Neural progenitor cell (in vitro differentiated cells): Measurements from ENCODE around the gene RAB31. TPM values are rescaled to one million over a fixed set of nuclear protein-coding genes. Genes with fewer than 3 reads are reported as not detected.

Experiments
- DNase-seq: peaks from one replicate; pipeline ENCODE4 v3.0.0-alpha.2; 2016; ENCODE audit warnings: low spot score
- H2AFZ ChIP-seq: fragments of 200-600 bp; sonication (generic); replicated peaks from 2 replicates; pipeline ENCODE4 v1.6.1; 2016; ENCODE audit warnings: antibody characterized with exemption
- H3F3A ChIP-seq: fragments of 200-600 bp; sonication (generic); 2 replicates; pipeline ENCODE4 v1.6.1; 2016; ENCODE audit warnings: antibody characterized with exemption, low read depth
- H3K27ac ChIP-seq: fragments of 200-600 bp; sonication (generic); 2 replicates; pipeline ENCODE4 v1.5.1; 2016; ENCODE audit warnings: mild to moderate bottlenecking
- H3K27me3 ChIP-seq: fragments of 200-600 bp; sonication (generic); 2 replicates; pipeline ENCODE4 v1.6.1; 2016; ENCODE audit warnings: mild to moderate bottlenecking, moderate library complexity
- H3K36me3 ChIP-seq: fragments of 200-600 bp; sonication (generic); 2 replicates; pipeline ENCODE4 v1.5.1; 2016
- H3K4me1 ChIP-seq: fragments of 200-600 bp; sonication (generic); 2 replicates; pipeline ENCODE4 v1.6.1; 2016; ENCODE audit warnings: mixed run types
- H3K4me2 ChIP-seq: fragments of 200-600 bp; sonication (generic); 2 replicates; pipeline ENCODE4 v1.6.1; 2016
- H3K4me3 ChIP-seq: fragments of 200-600 bp; sonication (generic); 2 replicates; pipeline ENCODE4 v1.5.1; 2016
- H3K79me2 ChIP-seq: fragments of 200-600 bp; sonication (generic); 2 replicates; pipeline ENCODE4 v1.6.1; 2016; ENCODE audit warnings: low read depth
- H3K9ac ChIP-seq: fragments of 200-600 bp; sonication (generic); 2 replicates; pipeline ENCODE4 v1.6.1; 2016
- H3K9me3 ChIP-seq: fragments of 200-600 bp; sonication (generic); 2 replicates; pipeline ENCODE4 v1.5.1; 2016; ENCODE audit warnings: low read depth
- H4K20me1 ChIP-seq: fragments of 200-600 bp; sonication (generic); 2 replicates; pipeline ENCODE4 v1.6.1; 2016; ENCODE audit warnings: low read depth
- H3K27ac Mint-ChIP-seq: 3 replicates; pipeline ENCODE4 v1.8.0; 2021; ENCODE audit warnings: mixed read lengths
- H3K27me3 Mint-ChIP-seq: 2 replicates; pipeline ENCODE4 v1.8.0; 2022; ENCODE audit warnings: low read depth, mild to moderate bottlenecking, inconsistent platforms, moderate library complexity, mixed read lengths; ENCODE audit not compliant: insufficient read depth
- H3K36me3 Mint-ChIP-seq: 3 replicates; pipeline ENCODE4 v1.8.0; 2021; ENCODE audit warnings: mixed read lengths
- H3K4me1 Mint-ChIP-seq: 3 replicates; pipeline ENCODE4 v1.8.0; 2021; ENCODE audit warnings: mixed read lengths
- H3K4me3 Mint-ChIP-seq: 3 replicates; pipeline ENCODE4 v1.8.0; 2021; ENCODE audit warnings: mild to moderate bottlenecking, moderate library complexity, mixed read lengths
- H3K9me3 Mint-ChIP-seq: 3 replicates; pipeline ENCODE4 v1.8.0; 2020; ENCODE audit warnings: mixed read lengths
- CTCF ChIP-seq: fragments of 200-600 bp; sonication (generic); IDR thresholded peaks from 2 replicates; pipeline ENCODE4 v1.5.1; 2017; ENCODE audit warnings: antibody characterized with exemption, mild to moderate bottlenecking
- EZH2 ChIP-seq: fragments of 200-600 bp; sonication (generic); IDR thresholded peaks from 2 replicates; pipeline ENCODE4 v1.6.1; 2017; ENCODE audit warnings: antibody characterized with exemption, mild to moderate bottlenecking, moderate library complexity
- EZH2phosphoT487 ChIP-seq: fragments of 200-600 bp; sonication (generic); IDR thresholded peaks from 2 replicates; pipeline ENCODE4 v1.6.1; 2017; ENCODE audit warnings: antibody characterized with exemption
- total RNA-seq: library from RNA; depleted of rRNA; stranded (reverse); fragments of >200 nt; gene quantifications from 2 replicates; pipeline ENCODE4 v1.2.3, GENCODE V29; 2015; ENCODE audit warnings: low replicate concordance

RAB31 gene
- total RNA-seq, 1 donor from 2014 or later = 5.0 TPM

DNA sequence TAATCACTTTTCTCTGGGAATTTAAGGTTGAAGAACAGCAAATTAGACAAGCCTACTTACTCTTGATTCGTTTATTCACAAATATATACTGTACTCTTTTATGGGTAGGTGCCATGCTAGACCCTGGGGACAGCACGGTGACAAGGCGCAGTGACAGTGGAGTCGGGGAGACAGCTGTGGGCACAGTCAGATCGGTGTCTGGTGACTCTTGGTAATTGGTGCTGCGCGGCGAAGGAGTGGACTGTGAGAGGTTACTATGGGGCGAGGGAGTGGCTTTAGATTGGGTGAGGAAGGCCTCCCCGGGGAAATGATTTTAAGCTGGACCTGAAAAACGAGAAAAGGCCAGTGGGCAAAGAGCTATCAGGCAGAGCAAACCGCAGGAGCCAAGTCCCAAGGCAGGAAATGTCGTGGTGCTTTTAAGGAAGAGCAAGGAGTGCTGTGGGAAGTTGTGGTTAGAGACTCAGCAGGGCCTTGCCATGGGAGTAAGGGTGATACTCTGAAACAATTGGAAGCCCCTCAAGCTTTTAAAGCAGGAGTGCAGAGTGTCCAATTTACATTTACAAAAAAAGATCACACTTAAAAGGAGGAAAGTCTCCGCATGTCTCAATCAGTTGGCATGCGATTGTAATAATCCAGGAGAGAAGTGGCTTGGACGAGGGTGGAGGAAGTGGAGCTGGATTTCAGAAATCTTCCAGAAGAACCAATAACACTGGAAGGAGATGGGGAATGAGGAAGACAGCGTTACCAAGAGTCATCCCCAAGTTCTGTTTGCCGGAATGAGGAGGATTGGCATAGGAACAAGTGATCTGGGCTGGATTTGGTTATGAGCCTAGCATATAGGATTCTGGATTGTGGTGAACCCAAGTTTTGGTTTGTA is 141.5 kb downstream of the RAB31 start:
- peak overlapping the region; percentile 52 for H2AFZ ChIP-seq
- Mint-ChIP-seq H3K4me3 (no peak overlapping the region), H3K4me1 (peaks cover 7% of the 10 kb centered on the region), H3K36me3 (peaks cover 2% of the 10 kb centered on the region), H3K9me3 (no peaks in the 10 kb centered on the region), H3K27me3 (peaks cover 10% of the 10 kb centered on the region), H3K27ac (peak overlapping the region; percentile 55)
- no peak overlapping the region for H3K4me2 ChIP-seq
- H3K36me3 ChIP-seq = no peaks in the 10 kb centered on the region
- TF ChIP-seq CTCF = no peak
- no peak for TF ChIP-seq EZH2phosphoT487
- H3F3A ChIP-seq = no peaks in the 10 kb centered on the region
- H3K27ac ChIP-seq = no peak overlapping the region
- H3K9me3 ChIP-seq = no peaks in the 10 kb centered on the region
- H3K27me3 ChIP-seq = no peaks in the 10 kb centered on the region
- peaks cover 7% of the 10 kb centered on the region for H3K4me1 ChIP-seq
- no peak overlapping the region for H3K4me3 ChIP-seq
- no peaks in the 10 kb centered on the region for H3K79me2 ChIP-seq
- H3K9ac ChIP-seq = no peak overlapping the region
- DNase-seq = peak; percentile 10
- H4K20me1 ChIP-seq = no peaks in the 10 kb centered on the region

DNA sequence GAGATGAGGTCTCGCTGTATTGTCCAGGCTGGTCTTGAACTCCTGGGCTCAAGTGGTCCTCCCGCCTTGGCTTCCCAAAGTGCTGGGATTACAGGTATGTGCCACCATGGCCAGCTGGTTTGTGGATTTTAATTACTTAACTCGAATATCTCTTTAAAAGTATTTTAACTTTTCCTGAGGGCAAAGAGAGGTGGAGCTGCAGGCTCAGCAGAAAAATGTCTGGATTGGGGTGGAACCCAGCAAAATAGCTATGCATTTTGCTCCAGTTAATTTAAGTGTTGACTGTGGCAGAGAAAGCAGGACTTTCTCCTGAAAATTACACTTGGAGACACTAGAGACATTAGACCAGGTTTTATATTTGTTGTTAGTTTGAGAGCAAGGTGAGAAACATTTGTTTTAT is 142.2 kb downstream of the RAB31 start:
- Histone ChIP-seq H3K27ac (no peak overlapping the region), H3F3A (no peaks in the 10 kb centered on the region), H3K9me3 (no peaks in the 10 kb centered on the region), H3K9ac (no peak overlapping the region), H3K4me3 (no peak overlapping the region), H3K4me2 (no peak overlapping the region), H2AFZ (no peak overlapping the region), H3K36me3 (no peaks in the 10 kb centered on the region), H4K20me1 (no peaks in the 10 kb centered on the region), H3K4me1 (peaks cover 7% of the 10 kb centered on the region), H3K27me3 (no peaks in the 10 kb centered on the region), H3K79me2 (no peaks in the 10 kb centered on the region)
- DNase-seq = no peak
- peaks cover 7% of the 10 kb centered on the region for H3K4me1 Mint-ChIP-seq
- H3K36me3 Mint-ChIP-seq = peaks cover 2% of the 10 kb centered on the region
- TF ChIP-seq EZH2 (no peak), EZH2phosphoT487 (no peak), CTCF (no peak)
- no peaks in the 10 kb centered on the region for H3K9me3 Mint-ChIP-seq
- peaks cover 10% of the 10 kb centered on the region for H3K27me3 Mint-ChIP-seq
- H3K27ac Mint-ChIP-seq = no peak overlapping the region
- no peak overlapping the region for H3K4me3 Mint-ChIP-seq

DNA sequence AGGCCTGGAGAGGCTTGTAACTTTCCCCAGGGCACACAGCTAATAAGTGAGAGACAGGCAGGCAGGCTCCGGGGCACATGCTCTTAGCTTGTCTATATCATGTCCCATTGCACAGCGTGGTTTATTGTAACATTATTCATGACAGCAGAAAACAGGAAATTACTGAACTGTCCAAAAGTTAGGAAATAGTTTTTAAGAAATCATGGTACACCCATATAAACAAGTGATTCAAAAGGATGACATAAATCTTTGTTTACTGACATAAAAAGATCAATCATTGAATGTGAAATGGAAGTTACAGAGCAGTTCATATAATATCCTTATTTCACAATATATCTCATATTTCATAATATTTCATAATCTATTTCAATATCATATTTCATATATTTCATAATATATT is 143.4 kb downstream of the RAB31 start:
- Histone ChIP-seq H3F3A (no peaks in the 10 kb centered on the region), H3K4me2 (no peak overlapping the region), H3K79me2 (no peaks in the 10 kb centered on the region), H3K4me1 (peaks cover 7% of the 10 kb centered on the region), H3K27ac (no peak overlapping the region), H3K4me3 (no peak overlapping the region), H3K9me3 (no peaks in the 10 kb centered on the region), H3K36me3 (no peaks in the 10 kb centered on the region), H3K27me3 (no peaks in the 10 kb centered on the region), H3K9ac (no peak overlapping the region), H4K20me1 (no peaks in the 10 kb centered on the region), H2AFZ (no peak overlapping the region)
- peaks cover 2% of the 10 kb centered on the region for H3K36me3 Mint-ChIP-seq
- H3K4me1 Mint-ChIP-seq = peaks cover 16% of the 10 kb centered on the region
- H3K9me3 Mint-ChIP-seq = no peaks in the 10 kb centered on the region
- TF ChIP-seq EZH2phosphoT487 (no peak), EZH2 (no peak), CTCF (no peak)
- H3K27me3 Mint-ChIP-seq = peaks cover 10% of the 10 kb centered on the region
- no peak overlapping the region for H3K27ac Mint-ChIP-seq
- DNase-seq = no peak
- H3K4me3 Mint-ChIP-seq = no peak overlapping the region
